Adrenal gland (tissue), 5 donors: ENCODE measurements around the gene KIAA1755.

Experiments
- CTCF ChIP-seq, 6 experiments: fragments of 450-650 bp in 4 of 6; fragments of 200-600 bp in 2 of 6; sonication (generic) in 1 of 6; IDR thresholded peaks; 1 replicate in 5 of 6; 2 replicates in 1 of 6; pipeline versions ENCODE4 v1.5.1 to v1.8.0; 2016 to 2021; ENCODE audit warnings: antibody characterized with exemption in 6 of 6, mild to moderate bottlenecking in 2 of 6, moderate library complexity in 1 of 6
- POLR2A ChIP-seq, 2 donors: fragments of 450-650 bp; IDR thresholded peaks; one replicate each; pipeline ENCODE4 v1.6.1; 2017; ENCODE audit warnings: antibody characterized with exemption in 2 of 2, mild to moderate bottlenecking in 2 of 2, moderate library complexity in 1 of 2
- donor health status: DM: no; HTN: no; CAD: no.

GRCh38 chr20:38172408-38172807 lies 88.1 kb downstream of the KIAA1755 start:
- TF ChIP-seq CTCF (IDR thresholded peaks at IDR 0.05) (no peak), POLR2A (IDR thresholded peaks at IDR 0.05) (no peak)
